WI38 (cell line): ENCODE data around the gene LAMA5.

Source experiments
- H3K4me3 ChIP-seq: 2 replicates; pipeline ENCODE4 v1.5.1; 2011; ENCODE audit warnings: low read depth, mild to moderate bottlenecking, control low read depth, low read length
- TF ChIP-seq, protein P1 (sequence below): IDR thresholded peaks from 2 replicates; pipeline ENCODE4 v1.5.1; 2012; ENCODE audit warnings: low read depth, mild to moderate bottlenecking, control low read depth, low read length

LAMA5 gene

GRCh38 chr20:62320581-62321354 is 46.3 kb downstream of the LAMA5 start:
- H3K4me3 ChIP-seq, result no peak overlapping the region
- TF ChIP-seq, protein P1, sequence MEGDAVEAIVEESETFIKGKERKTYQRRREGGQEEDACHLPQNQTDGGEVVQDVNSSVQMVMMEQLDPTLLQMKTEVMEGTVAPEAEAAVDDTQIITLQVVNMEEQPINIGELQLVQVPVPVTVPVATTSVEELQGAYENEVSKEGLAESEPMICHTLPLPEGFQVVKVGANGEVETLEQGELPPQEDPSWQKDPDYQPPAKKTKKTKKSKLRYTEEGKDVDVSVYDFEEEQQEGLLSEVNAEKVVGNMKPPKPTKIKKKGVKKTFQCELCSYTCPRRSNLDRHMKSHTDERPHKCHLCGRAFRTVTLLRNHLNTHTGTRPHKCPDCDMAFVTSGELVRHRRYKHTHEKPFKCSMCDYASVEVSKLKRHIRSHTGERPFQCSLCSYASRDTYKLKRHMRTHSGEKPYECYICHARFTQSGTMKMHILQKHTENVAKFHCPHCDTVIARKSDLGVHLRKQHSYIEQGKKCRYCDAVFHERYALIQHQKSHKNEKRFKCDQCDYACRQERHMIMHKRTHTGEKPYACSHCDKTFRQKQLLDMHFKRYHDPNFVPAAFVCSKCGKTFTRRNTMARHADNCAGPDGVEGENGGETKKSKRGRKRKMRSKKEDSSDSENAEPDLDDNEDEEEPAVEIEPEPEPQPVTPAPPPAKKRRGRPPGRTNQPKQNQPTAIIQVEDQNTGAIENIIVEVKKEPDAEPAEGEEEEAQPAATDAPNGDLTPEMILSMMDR, result no peak

GRCh38 chr20:62319346-62319909 is 47.7 kb downstream of the LAMA5 start:
- no peak overlapping the region for H3K4me3 ChIP-seq
- TF ChIP-seq, protein P1, result no peak

DNA sequence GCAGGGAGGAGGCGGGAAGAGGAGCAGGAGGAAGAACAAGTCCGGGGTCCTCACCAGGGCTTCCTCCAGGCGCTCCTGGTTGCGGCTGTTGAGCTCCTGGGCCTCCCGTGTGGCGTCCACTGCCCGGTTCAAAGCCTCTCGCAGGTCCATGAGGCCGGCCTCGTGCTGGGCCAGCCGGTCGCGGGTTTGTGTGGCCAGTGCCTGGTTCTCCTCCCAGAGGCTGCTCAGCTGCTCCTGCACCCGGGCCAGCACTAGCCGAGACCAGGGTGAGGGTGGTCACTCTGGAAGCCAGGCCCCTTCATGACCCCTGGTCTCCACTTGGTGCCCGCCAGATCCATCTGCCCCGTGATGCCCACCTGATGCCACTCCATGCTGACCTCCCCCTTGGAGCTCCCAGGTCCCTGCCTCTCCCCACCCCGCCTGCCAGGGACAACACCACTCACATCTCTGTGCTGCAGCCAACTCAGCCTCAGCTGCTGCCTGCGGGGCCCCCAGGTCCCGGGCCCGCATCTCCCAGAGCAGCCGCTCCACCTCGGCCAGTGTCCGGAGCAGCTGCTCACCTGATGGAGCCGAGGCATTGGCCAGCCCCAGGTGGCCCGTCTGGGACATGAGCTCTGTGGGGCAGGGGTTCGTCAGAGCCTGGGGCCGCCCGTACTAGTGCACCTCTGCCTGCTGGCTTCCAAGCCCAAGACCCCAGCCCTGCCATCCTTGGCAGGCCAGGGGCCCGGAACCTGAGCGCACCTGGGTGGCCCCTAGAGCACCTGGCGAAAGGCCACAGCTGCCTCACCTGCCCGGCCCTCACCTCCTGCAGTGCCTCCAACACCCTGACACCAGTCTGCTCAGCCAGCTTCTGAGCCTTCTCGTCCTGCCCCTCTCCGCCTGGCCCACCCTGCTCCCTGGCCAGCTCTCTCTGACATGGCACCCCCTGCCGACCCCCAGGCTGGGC is 48.4 kb downstream of the LAMA5 start:
- H3K4me3 ChIP-seq, result no peak overlapping the region
- TF ChIP-seq, protein P1, result no peak

GRCh38 chr20:62317167-62317655 is 49.9 kb downstream of the LAMA5 start:
- TF ChIP-seq, protein P1, result no peak
- no peak overlapping the region for H3K4me3 ChIP-seq

DNA sequence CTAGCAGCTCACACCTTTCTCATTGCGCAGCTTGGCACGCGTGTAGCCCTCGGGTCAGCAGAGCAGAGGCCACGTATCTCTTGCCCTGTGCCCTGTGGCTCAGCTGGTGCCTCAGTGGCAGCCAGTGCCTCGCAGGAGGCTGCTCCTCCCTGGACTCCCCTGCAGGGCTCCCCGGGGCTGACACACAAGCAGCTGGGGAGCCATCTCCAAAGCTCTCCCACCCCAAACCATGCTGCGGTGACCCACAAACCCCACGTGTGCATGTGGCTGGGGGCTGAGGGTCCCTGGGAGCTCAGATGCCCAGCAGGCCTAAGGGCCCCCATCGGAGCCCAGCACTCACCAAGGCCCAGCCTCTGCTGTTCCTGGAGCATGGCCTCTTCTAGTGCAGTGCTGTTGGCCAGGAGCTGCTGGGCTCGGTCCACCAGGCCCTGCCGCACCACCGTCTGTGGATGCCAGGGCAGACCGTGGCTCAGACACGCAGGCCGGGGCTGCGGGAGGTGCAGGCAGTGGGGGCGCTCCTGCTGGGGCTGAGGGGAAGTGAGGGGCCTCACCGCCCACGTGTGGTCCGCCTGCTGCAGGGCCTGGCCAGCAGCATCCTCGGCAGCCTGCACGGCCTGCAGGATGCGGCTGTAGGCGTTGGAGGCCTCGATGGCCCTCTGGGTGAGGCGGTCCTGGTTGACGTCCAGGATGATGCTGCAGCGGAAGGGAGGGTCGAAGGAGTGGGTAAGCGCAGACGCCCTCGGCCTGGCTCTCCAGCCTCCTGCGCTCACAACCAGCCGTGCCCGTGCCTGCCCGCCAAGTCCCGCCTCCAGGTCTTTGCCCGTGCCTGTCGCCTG is 50.6 kb downstream of the LAMA5 start:
- TF ChIP-seq, protein P1, result no peak
- H3K4me3 ChIP-seq, result no peak overlapping the region

- H3K4me3 ChIP-seq, result no peak overlapping the region
- TF ChIP-seq, protein P1, result no peak
These were observed 51.3 kb downstream of the LAMA5 start for GRCh38 chr20:62315773-62316172.
